Tibial nerve (tissue), 4 donors: ENCODE results near the gene SHROOM3. TPM values are rescaled to one million over a fixed set of nuclear protein-coding genes. Genes with fewer than 3 reads are reported as not detected.

ENCODE experiments used
- DNase-seq, 2 donors: peaks; one replicate each; pipeline ENCODE4 v3.0.0-alpha.2; 2019; ENCODE audit warnings: low spot score in 2 of 2
- H3K27ac ChIP-seq, 4 donors: fragments of 200-600 bp; sonication (generic) in 3 of 4; one replicate each; pipeline ENCODE4 v1.5.1; 2017 to 2019; ENCODE audit warnings: mild to moderate bottlenecking in 1 of 4
- H3K27me3 ChIP-seq, 2 donors: fragments of 200-600 bp; sonication (generic) in 1 of 2; one replicate each; pipeline versions ENCODE4 v1.5.1 to v1.6.0; 2017 to 2019
- H3K36me3 ChIP-seq, 3 donors: fragments of 200-600 bp; sonication (generic); one replicate each; pipeline ENCODE4 v1.5.1; 2018 to 2019
- H3K4me1 ChIP-seq, 4 donors: fragments of 200-600 bp; sonication (generic) in 3 of 4; one replicate each; pipeline ENCODE4 v1.5.1; 2017 to 2019
- H3K4me3 ChIP-seq, 4 donors: fragments of 200-600 bp; sonication (generic) in 3 of 4; one replicate each; pipeline ENCODE4 v1.5.1; 2017 to 2019; ENCODE audit warnings: mild to moderate bottlenecking in 1 of 4, moderate library complexity in 1 of 4
- H3K9me3 ChIP-seq, 4 donors: fragments of 200-600 bp; sonication (generic) in 3 of 4; one replicate each; pipeline ENCODE4 v1.5.1; 2017 to 2019
- CTCF ChIP-seq, 5 experiments: fragments of 200-600 bp in 3 of 5; fragments of 450-650 bp in 2 of 5; sonication (generic) in 3 of 5; IDR thresholded peaks; one replicate each; pipeline ENCODE4 v1.5.1; 2016 to 2019; ENCODE audit warnings: antibody characterized with exemption in 5 of 5, mild to moderate bottlenecking in 3 of 5, moderate library complexity in 2 of 5
- EP300 ChIP-seq, 2 donors: sonication (generic); formaldehyde crosslinking; IDR thresholded peaks; one replicate each; pipeline ENCODE4 v1.6.1; 2017; ENCODE audit warnings: antibody characterized with exemption in 2 of 2, mild to moderate bottlenecking in 1 of 2
- POLR2A ChIP-seq, 2 donors: fragments of 450-650 bp; IDR thresholded peaks; one replicate each; pipeline ENCODE4 v1.6.1; 2017; ENCODE audit warnings: antibody characterized with exemption in 2 of 2, mild to moderate bottlenecking in 2 of 2, moderate library complexity in 2 of 2
- WGBS, 2 donors: methylation state at CpG; one replicate each; pipeline ENCODE4 v1.1.5; 2018; 5-methylcytosine and 5-hydroxymethylcytosine counted together
- total RNA-seq, 4 donors: library from RNA; depleted of rRNA; stranded (reverse); fragments of >200 nt; gene quantifications; one replicate each; pipeline ENCODE4 v1.1.0, GENCODE V29; 2016

Gene SHROOM3
- total RNA-seq, 4 donors from 2014 or later: 28.0 to 49.8 (median 37.9) TPM

- DNase-seq: no peak
- H3K36me3 ChIP-seq: no peaks in the 10 kb centered on the region
- peaks cover 0 to 11% (median 0%) of the 10 kb centered on the region in 4 donors for H3K4me1 ChIP-seq
- no peak for TF ChIP-seq POLR2A (IDR thresholded peaks at IDR 0.05)
- no peak for TF ChIP-seq EP300 (IDR thresholded peaks at IDR 0.05)
- no peak for TF ChIP-seq CTCF (IDR thresholded peaks at IDR 0.05)
- peaks cover 0 to 4% (median 0%) of the 10 kb centered on the region in 4 donors for H3K9me3 ChIP-seq
- no peak overlapping the region for H3K4me3 ChIP-seq
- 66 to 78% methylated on average over 1 of the region's 1 CpG for WGBS, 2 donors
- H3K27me3 ChIP-seq: no peaks in the 10 kb centered on the region
- no peak overlapping the region for H3K27ac ChIP-seq
Measured at GRCh38 chr4:76821641-76822040, 386.6 kb downstream of the SHROOM3 start.

- WGBS, 2 donors: 68 to 72% methylated on average over 8 of the region's 8 CpGs
- Histone ChIP-seq H3K27ac (no peak overlapping the region), H3K4me3 (no peak overlapping the region), H3K4me1 (peaks cover 0 to 11% (median 0%) of the 10 kb centered on the region in 4 donors), H3K27me3 (no peaks in the 10 kb centered on the region), H3K9me3 (peaks cover 0 to 4% (median 0%) of the 10 kb centered on the region in 4 donors), H3K36me3 (no peaks in the 10 kb centered on the region)
- DNase-seq: peak in 1 of 2 donors; percentile 25
- TF ChIP-seq CTCF (IDR thresholded peaks at IDR 0.05): no peak
- TF ChIP-seq POLR2A (IDR thresholded peaks at IDR 0.05): no peak
- no peak for TF ChIP-seq EP300 (IDR thresholded peaks at IDR 0.05)
Measured at GRCh38 chr4:76822303-76822702, 387.3 kb downstream of the SHROOM3 start.

GRCh38 chr4:76823495-76823894 is 388.5 kb downstream of the SHROOM3 start:
- no peak overlapping the region for H3K4me3 ChIP-seq
- no peaks in the 10 kb centered on the region for H3K36me3 ChIP-seq
- DNase-seq: no peak
- no peak overlapping the region for H3K27ac ChIP-seq
- no peaks in the 10 kb centered on the region for H3K27me3 ChIP-seq
- 87 to 95% methylated on average over 1 of the region's 1 CpG for WGBS, 2 donors
- peaks cover 0 to 11% (median 0%) of the 10 kb centered on the region in 4 donors for H3K4me1 ChIP-seq
- H3K9me3 ChIP-seq: peaks cover 0 to 4% (median 0%) of the 10 kb centered on the region in 4 donors
- TF ChIP-seq EP300 (IDR thresholded peaks at IDR 0.05): no peak
- TF ChIP-seq POLR2A (IDR thresholded peaks at IDR 0.05): no peak
- no peak for TF ChIP-seq CTCF (IDR thresholded peaks at IDR 0.05)

GRCh38 chr4:76830612-76830963 is 395.6 kb downstream of the SHROOM3 start:
- no peak overlapping the region for H3K4me3 ChIP-seq
- DNase-seq: no peak
- H3K9me3 ChIP-seq: no peaks in the 10 kb centered on the region
- TF ChIP-seq POLR2A (IDR thresholded peaks at IDR 0.05): no peak
- TF ChIP-seq EP300 (IDR thresholded peaks at IDR 0.05): no peak
- TF ChIP-seq CTCF (IDR thresholded peaks at IDR 0.05): no peak
- H3K4me1 ChIP-seq: peaks cover 0 to 15% (median 0%) of the 10 kb centered on the region in 4 donors
- no peaks in the 10 kb centered on the region for H3K27me3 ChIP-seq
- peak overlapping the region in 3 of 4 donors; percentile 26 to 75 (median 66) for H3K27ac ChIP-seq
- H3K36me3 ChIP-seq: no peaks in the 10 kb centered on the region
- WGBS, 2 donors: 22 to 33% methylated on average over 4 of the region's 4 CpGs

GRCh38 chr4:76830964-76831703 is 396.1 kb downstream of the SHROOM3 start:
- peaks cover 0 to 15% (median 0%) of the 10 kb centered on the region in 4 donors for H3K4me1 ChIP-seq
- TF ChIP-seq EP300 (IDR thresholded peaks at IDR 0.05) (peak in 1 of 2 donors; percentile 77), POLR2A (IDR thresholded peaks at IDR 0.05) (peak in 1 of 2 donors; percentile 15), CTCF (IDR thresholded peaks at IDR 0.05) (no peak)
- H3K27me3 ChIP-seq: no peaks in the 10 kb centered on the region
- DNase-seq: peak in 1 of 2 donors; percentile 28
- peak overlapping the region; percentile 17 to 75 (median 46) for H3K27ac ChIP-seq
- H3K9me3 ChIP-seq: no peaks in the 10 kb centered on the region
- 30 to 34% methylated on average over 11 of the region's 11 CpGs for WGBS, 2 donors
- no peaks in the 10 kb centered on the region for H3K36me3 ChIP-seq
- H3K4me3 ChIP-seq: peak overlapping the region in 1 of 4 donors; percentile 1
